HEK293T (cell line): ENCODE results near the gene TRIM28.

Experiments
- ARNT ChIP-seq: fragments of 450-650 bp; IDR thresholded peaks from 2 replicates; pipeline ENCODE4 v1.6.1; 2017; ENCODE audit warnings: mild to moderate bottlenecking
- BHLHE40 ChIP-seq: fragments of 450-650 bp; IDR thresholded peaks from 2 replicates; pipeline ENCODE4 v1.6.1; 2016; ENCODE audit warnings: mild to moderate bottlenecking, moderate library complexity, borderline replicate concordance
- FOXA1 ChIP-seq: fragments of 450-650 bp; IDR thresholded peaks from 2 replicates; pipeline ENCODE4 v1.6.1; 2016; ENCODE audit warnings: mild to moderate bottlenecking
- NFRKB ChIP-seq: fragments of 450-650 bp; IDR thresholded peaks from 2 replicates; pipeline ENCODE4 v1.6.1; 2016; ENCODE audit warnings: mild to moderate bottlenecking, moderate library complexity
- PKNOX1 ChIP-seq: fragments of 450-650 bp; IDR thresholded peaks from 2 replicates; pipeline ENCODE4 v1.6.1; 2016
- SP1 ChIP-seq: fragments of 450-650 bp; IDR thresholded peaks from 2 replicates; pipeline ENCODE4 v1.6.1; 2017
- SUZ12 ChIP-seq: fragments of 450-650 bp; IDR thresholded peaks from 2 replicates; pipeline ENCODE4 v1.6.1; 2016; ENCODE audit warnings: mild to moderate bottlenecking
- ZNF384 ChIP-seq: fragments of 450-650 bp; IDR thresholded peaks from 2 replicates; pipeline ENCODE4 v1.6.1; 2016

DNA sequence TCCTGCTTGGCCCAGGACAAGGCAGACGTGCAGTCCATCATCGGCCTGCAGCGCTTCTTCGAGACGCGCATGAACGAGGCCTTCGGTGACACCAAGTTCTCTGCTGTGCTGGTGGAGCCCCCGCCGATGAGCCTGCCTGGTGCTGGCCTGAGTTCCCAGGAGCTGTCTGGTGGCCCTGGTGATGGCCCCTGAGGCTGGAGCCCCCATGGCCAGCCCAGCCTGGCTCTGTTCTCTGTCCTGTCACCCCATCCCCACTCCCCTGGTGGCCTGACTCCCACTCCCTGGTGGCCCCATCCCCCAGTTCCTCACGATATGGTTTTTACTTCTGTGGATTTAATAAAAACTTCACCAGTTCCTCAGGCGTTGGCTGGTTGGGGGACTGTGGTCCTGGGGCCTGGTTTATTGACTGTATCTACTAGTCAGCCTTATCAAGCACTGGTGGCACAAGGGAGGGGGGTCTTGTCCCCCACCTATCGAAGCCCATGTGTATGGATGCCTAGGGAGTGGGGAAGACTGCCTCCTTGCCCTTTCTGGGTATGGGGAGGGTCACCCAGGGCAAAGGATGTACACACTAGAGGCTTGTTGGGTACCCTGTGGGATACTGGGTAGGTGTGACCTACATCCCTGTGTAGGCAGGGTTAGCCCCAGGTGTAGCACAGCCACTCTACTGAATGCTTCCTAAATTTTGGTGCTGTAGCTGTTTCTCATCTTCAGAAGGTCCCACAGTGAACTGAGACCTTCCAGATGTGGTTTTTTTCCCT, 6.7 kb downstream of the TRIM28 start:
- no peak for TF ChIP-seq ZNF384
- TF ChIP-seq ARNT, result no peak
- no peak for TF ChIP-seq BHLHE40
- TF ChIP-seq PKNOX1, result no peak
- no peak for TF ChIP-seq SUZ12
- no peak for TF ChIP-seq SP1
- no peak for TF ChIP-seq NFRKB
- TF ChIP-seq FOXA1, result no peak
